WTC11 (cell line): ENCODE data around the gene NEDD8.

Experiments used
- ATF2 ChIP-seq: sonication (generic); formaldehyde crosslinking; IDR thresholded peaks from 2 replicates; pipeline ENCODE4 v1.8.1; 2022; ENCODE audit warnings: low read depth, missing genetic modification reagents, borderline replicate concordance
- CREB1 ChIP-seq: sonication (generic); formaldehyde crosslinking; IDR thresholded peaks from 2 replicates; pipeline ENCODE4 v1.8.0; 2023; ENCODE audit warnings: mild to moderate bottlenecking, missing genetic modification reagents
- KAT7 ChIP-seq: sonication (generic); formaldehyde crosslinking; IDR thresholded peaks from 2 replicates; pipeline ENCODE4 v1.8.1; 2023; ENCODE audit warnings: missing genetic modification reagents, mild to moderate bottlenecking, borderline replicate concordance
- MAX ChIP-seq: sonication (generic); formaldehyde crosslinking; IDR thresholded peaks from 2 replicates; pipeline ENCODE4 v1.8.0; 2022; ENCODE audit warnings: mild to moderate bottlenecking, missing genetic modification reagents

- TF ChIP-seq ATF2 = no peak
- no peak for TF ChIP-seq KAT7 (CRISPR knock-in tag)
- no peak for TF ChIP-seq CREB1 (CRISPR knock-in tag)
- TF ChIP-seq MAX = no peak
Observed at GRCh38 chr14:24219521-24219920, 12.6 kb downstream of the NEDD8 start.
